ENCODE measurements around the gene SHOC2.
"Not testable (repeated sequence)": the region's sequence is repeated elsewhere in the genome, so short reads cannot be mapped to it uniquely, and the experiment has no call there.

SHOC2 gene

DNA sequence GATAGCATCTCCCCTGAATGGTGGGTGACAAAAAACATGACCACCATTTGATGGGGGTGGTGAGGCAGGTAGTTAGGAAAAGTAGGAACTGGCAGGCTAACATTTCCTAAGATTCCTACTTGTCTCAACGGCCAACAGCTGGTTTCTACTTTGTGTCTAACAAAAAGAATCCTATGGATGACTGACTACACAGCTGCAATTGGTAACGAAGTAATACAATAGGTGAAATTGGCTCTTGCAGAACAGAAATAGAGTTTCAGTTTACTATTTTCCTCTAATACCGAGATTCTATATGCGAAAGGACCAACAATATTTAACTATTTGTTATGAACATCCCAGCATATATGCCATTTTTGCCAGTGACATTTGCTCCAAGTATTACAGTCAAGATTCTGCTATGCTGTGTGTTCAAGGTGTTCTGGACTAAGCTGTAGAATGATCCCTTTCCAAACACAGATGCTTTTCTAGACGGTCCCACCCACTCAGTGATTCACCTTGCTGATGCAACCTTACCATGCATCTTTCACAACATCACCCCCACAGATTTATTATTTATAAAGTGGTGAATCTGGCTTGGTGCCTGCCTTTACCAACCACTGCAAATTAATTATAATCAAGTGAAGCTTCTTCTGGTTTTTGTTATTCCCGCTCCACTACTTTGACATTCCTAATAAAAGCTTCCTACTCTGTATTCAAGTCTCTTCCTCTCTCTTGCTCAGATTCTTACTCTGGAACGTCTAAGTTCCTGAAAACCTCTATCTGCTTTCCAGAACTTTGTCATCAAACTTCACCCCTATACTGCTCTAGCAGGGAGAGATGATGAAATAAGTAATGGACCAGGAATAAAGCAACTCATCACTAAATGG, 17.2 kb upstream of the SHOC2 start:
- DNase-seq, result no peak

DNA sequence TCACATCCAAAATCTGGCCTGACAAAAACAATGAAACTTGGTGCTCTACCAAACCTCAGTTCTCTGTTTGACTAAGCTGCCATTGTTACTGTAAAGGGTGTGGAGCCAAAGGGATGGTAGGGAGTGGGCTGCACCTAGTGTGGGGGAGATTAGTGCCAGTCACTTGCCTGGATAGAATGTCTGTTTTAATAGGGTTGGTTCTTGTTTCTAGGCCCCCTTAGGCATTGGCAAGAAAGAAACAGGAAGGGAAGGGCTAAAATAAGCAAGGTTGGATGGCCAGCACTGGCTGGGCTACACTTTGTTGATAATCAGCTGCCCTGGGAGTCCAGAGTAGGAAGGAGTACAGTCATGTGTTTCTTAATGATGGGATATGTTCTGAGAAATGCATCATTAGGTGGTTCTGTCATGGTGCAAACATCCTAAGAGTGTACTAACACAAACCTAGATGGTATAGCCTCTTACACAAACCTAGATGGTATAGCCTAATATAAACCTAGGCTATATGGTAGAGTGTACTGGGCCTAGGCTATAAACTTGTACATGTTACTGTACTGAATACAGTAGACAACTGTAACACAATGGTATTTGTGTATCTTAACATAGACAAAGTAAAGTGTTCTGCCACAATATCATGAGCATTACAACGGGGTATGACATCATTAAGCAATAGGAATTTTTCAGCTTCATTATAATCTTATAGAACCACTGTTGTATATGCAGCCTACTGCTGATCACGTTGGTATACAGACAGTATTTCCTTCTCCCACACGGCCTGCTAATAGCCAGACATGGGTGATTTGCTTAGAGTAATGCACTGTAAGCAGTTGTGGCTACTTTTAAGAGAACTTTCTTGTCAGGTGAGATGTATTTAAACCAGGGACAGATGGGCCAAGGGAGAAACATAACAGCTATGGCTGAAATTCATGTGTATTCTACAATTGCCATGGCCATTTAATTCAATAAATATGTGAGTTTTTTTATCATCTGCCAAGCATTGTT, 15.8 kb upstream of the SHOC2 start:
- no peak for DNase-seq

DNA sequence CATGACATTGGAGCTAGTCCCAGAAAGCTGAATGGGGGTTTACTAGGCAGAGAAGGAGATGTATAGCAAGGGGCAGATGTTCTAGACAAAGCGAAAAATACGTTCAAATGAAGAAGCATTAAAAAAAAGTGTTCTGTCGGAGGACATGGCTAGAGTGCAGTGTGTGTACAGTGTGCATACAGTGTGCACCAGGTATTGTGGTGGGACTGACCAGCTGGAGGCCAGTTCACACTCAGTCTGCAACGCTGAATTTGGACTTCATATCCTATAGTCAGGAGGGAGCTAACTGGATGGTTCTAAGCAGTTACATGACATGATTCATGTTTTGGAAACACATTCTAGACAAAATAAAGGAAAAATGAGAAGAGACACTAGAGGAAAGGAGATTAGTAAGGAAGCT, 9.3 kb upstream of the SHOC2 start:
- DNase-seq, result no peak

DNA sequence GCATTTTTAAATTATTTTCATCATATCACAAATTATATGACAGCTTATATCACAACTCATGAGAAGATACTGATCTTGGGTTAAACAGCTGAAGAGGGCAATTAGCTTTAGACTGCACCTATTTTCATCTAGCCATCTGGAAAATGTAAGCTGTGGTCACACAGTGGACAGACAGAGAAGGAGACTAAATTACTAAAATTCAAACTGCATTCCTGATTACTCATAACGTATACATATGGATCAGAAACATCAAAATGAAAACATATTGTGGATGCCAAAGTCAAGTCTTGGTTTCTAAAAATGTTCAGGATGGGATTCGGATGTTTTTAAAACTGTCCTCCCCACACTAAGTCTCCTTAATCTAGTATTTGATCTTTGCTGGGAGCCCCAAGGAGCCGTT, 7.0 kb upstream of the SHOC2 start:
- DNase-seq, result no peak

DNA sequence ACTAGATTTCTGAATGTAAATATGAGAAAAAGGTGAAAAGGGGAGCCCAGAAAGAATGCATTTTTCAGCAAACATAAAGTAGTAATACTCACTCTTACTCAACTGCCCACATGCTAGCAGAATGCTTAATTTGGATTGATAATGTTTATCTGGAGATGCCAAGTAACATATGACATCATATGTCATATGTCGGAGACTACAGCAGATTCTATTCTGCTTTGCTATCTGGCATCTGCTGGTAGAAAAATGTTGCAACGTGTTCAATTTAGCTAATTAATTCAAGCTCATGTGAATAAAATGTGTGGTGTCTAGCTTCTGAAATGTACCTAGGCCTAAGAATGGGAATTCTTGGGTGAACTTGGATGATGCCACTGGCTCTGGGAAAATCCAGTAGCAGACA, 5.0 kb upstream of the SHOC2 start:
- no peak for DNase-seq

DNA sequence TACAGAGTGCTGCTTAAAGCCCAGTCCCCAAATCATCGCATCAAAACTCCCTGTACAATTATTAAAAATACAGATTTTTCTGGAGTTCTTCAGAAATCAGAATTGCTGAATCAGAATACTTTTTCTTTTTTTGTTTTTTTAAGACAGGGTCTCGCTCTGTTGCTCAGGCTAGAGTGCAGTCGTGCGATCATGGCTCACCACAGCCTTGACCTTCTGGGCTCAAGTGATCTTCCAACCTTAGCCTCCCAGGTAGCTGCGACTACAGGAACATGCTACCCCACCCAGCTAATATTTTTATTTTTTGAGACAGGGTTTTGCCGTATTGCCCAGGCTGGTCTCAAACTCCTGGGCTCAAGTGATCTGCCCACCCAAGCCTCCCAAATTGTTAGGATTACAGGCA, 4.4 kb upstream of the SHOC2 start:
- DNase-seq, result no peak

DNA sequence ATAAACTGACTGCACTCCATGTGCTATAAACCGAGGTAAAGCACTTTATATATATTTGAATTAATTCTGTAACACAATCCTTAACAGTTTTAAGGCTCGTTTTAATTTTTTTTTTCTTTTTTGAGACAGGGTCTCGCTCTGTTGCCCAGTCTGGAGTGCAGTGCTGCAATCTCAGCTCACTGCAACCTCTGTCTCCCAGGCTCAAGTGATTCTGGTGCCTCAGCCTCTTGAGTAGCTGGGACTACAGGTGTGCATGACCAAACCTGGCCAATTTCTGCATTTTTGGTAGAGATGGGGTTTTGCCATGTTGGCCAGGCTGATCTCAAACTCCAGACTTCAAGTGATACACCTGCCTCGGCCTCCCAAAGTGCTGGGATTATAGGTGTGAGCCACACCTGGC, 3.8 kb upstream of the SHOC2 start:
- DNase-seq, result not testable (repeated sequence)

DNA sequence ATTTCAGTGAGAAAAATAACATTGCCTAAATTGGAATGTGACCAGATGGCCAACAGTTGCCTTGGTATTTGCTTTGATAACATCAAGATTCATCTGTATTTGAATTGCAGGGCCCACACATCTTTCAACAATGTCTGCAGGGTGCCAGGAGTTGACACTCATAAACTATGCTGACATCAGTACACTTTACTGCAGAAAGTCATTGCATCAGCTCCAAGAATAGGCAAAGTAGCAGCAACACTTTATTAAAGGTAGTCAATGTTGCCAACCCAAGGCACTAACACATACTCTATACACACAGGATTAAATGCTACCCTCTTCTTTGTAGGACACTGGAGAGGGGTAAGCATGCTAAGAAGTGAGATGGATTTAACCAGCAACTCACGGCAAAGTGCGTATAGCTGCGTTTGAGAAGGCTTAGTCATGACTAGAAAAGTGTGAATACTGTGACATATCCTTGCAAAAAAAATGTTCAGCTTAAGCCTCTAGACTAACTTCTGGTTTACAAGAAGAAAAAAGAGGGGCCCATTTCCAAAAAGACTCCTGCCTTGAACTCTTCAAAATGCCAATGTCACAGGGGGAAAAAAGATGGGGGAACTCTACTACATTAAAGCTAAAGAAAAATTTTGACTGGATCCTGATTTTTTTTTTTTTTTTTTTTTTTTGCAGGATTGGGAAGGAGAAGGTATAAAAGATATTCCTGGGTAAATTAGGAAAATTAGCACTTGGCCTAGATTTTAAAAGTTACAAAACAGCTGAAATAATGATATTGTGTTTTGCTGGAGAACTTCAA, 2.7 kb upstream of the SHOC2 start:
- no peak for DNase-seq

DNA sequence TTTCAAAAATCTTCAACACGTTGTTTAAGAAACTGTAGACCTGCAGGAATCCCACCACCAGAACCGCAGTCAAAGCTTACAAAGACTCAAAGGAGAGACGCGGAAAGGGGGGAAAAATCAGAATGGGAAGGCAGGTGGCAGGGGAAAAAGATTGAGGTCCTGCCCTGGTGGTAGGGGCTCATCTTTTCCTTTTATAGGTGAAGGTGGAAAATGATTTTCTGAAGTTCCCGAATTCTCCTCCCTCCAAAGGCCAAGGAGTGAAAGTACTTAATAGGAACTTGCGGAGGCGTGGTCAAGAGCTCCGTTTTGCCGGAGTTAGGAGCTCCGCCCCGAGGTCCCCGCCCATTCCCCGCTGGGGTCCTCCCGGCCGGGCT, 1.1 kb upstream of the SHOC2 start:
- peak; percentile 68 for DNase-seq

DNA sequence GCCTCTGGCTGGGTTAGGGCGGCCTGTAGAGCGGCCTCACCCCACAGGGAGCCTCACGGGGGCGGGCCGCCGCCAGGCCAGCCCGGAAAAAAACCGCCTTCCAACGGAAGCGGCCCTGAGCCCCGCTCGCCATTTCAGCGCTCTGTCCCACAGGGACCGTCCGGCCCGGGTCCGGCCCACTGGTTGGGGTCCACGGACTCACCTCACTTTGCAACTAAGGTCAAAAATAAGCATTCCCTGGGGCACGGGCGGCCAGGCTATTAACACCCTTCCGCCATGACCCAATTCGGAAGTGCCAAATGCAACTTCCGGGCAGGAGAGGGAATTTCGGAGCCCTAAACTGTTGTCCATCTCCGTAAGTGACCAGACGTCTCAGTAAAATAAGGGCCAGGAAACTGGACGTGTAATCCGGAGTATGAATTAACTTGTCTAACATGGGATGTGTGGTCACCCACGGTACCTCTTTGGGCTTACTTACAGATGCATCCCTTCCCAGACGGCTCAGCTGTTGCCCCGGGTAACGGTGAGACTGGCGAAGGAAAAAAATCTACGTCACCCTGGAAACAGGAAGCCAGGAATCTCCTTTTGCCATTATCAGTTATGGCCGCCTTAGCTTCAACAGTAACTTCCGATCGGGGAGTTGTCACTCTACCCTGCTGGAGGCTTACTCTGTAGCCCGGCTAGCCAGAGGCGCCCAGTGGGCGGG, 608 bp upstream of the SHOC2 start, which contains the start of gene BBIP1:
Gene BBIP1 (minus strand): TSS at position 538 of the 706 bp plus-strand sequence. CDS start 1,023 bp downstream, outside the sequence.
- peak; percentile 88 for DNase-seq

DNA sequence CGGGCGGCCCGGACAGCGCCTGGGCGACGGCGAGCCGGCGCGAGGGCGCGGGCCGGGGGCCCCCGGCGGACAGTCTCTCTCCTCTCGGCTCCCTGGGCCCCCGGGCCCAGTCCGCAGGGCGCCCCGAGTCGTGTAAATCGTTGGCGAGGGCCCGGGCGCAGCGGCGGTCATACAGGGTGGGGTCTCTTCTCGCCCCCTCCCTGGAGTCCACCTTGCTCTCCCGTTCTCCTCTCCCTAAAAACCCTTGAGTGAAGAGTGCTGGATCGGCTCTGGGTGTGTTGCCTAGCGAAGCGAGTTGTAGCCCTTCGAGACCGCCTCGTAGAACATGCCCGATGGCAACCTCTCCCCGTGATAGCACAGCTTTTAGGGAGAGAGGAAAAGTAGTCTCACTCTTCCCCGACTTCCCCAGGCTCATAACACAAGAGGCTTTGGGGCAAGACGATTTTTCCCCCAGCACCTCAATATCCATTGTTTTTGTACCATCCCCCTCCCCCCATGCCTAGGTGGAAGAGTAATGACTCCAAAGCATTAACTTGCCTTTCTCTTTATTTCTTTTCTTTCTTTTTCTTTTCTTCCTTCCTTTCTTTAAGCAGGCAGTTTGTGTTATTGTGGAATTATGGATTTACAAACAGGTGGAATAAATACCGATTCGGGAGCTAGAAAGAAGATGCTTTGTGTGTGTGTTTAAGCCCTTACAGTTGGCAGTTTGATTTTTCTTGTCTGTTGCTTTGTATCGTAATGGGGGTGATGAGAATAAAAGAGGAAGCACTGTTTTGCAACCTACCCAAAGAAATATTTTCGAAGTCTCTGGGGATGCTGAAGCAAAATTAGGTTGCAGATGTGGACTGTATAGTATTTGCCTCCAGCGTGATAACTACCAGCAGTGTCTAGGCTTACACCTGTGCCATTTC, 822 bp downstream of the SHOC2 start:
- DNase-seq, result peak; percentile 21

DNA sequence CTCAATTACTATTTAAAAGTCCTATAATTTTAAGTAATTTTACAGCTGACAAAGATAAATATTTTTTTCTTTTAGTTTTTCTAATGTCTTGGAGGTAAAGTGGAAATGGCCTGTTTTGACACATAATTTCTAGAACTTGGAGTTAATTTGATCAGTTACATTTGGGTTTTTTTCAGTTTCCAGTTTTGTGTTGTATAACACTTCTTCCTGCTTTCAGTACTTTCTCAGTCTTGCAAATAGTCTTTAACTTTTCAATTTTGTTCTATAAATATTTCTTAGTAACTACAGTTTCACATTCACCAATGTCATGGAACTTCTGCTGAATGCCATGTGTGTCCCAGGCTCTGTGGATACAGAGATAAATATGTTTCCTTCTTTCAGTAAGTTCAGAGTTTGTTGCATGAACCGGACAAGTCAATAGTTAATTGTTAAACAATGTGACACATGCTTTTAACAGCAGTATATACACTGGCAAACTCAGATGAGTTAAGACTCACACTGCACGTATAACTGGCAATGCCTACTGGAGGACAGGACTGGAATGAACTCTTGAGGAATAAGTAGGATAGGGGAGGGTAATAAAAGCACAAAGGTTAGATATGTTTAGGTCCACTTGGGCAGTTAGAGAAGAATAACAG, 4.6 kb downstream of the SHOC2 start:
- DNase-seq, result no peak

DNA sequence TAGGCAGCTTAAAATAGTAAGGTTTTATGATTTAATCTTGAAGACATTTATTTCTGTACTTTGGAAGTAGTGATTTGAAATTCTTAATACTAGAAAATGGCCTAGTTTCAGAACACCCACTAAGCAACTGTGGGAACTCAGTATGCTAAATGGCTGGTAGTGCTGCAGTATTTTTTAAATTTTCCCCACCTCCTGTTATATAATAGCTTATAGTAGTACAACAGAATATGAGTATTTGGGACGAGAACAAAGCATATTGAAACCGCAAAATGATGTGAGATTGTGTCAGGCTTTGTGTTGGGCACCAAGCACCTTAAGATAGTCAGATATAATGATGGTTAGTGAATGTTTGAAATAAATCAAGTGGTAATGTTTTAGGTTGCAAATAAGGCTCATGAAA, 8.1 kb downstream of the SHOC2 start:
- DNase-seq, result no peak

DNA sequence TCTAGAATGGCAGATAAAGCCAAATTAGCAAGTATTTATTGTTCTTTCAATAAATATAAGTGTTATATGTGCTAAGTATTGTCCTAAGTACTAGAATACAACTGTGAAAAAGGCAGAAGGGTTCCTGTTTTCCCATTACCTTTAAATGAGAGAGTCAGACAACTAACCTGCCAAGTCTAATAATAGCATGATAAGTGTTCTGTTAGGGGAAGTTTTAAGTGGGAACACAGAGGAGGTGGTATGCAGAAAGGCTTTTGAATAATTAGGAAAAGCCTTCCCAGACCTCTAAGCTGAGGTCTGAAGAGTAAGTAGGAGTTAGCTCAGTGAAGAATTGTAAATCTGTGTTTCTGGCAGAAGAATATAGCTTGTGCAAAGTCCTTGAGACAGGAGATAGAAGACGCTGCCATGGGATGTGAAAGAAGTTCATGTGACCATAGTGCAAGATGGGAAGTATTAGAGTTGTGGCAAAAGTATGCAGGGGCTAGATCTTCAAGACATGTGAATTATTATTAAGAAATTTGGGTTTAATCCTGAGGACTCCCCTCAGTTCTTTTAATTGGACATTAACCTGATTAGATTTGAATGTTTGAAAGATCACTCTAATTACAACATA, 12.5 kb downstream of the SHOC2 start:
- no peak for DNase-seq

DNA sequence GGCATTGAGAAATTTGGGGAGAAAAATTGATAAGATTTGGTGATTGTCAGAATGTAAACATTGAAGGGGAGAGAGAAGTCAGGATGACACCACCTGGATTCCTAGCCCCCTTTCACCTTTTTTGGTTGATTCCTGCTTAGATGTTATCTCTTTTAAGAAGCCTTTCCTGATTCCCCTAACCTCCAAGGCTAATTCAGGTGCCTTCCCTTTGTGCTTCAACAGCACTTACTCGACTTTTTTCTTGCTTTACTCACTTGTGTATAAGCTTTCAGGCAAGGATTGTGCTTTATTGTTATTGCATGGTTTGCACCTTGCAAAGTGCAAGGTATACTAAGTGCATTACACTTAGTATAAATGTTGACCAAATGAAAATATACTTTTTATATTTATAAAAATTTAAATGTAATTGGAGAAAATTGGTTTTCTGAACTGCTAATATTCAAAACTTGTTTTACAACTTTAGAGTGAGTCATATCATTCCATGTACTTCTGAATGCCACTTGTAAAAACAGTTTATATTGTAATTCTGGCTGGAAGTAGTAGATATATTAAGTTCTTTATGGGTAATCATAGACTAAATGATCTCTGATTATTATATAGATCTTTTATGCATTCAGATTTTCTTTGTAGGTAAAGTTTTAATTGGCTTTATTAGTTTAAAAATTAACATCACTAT, 13.2 kb downstream of the SHOC2 start:
- DNase-seq, result no peak

DNA sequence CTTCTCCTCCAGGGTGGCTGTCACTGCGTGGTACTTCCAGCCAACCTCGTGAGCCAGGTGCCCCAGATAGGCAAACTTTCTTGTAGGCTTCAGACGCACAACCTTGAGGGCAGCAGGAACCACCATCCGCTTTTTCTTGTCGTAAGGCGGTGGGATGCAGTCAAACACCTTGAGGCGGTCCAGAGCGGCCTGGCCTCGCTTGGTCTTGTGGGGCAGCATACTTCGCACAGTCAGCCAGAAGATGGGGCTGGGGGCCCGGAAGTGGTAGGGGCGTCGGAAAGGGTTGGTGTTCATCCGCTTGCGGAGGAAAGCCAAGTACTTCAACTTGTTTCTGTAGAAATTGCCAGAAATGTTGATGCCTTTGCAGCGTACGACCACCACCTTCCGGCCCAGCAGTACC, 17.4 kb downstream of the SHOC2 start:
- DNase-seq, result no peak

DNA sequence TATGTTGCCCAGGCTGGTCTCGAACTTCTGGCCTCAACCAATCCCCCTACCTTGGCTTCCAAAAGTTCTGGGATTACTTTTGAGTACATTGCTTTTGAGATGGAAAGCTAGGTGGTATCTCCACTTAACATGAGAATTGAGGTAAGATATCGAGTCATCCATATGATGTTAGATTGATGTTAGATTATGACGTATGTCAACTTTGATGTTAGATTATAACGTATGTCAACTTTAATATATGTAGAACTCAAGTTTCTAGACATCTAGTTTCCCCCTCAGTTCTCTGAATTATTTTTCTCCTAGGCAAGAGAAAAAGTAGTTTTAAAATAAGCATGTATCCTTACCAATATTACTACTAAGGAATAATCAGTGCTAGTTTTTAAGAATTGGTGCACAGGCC, 20.0 kb downstream of the SHOC2 start:
- no peak for DNase-seq

DNA sequence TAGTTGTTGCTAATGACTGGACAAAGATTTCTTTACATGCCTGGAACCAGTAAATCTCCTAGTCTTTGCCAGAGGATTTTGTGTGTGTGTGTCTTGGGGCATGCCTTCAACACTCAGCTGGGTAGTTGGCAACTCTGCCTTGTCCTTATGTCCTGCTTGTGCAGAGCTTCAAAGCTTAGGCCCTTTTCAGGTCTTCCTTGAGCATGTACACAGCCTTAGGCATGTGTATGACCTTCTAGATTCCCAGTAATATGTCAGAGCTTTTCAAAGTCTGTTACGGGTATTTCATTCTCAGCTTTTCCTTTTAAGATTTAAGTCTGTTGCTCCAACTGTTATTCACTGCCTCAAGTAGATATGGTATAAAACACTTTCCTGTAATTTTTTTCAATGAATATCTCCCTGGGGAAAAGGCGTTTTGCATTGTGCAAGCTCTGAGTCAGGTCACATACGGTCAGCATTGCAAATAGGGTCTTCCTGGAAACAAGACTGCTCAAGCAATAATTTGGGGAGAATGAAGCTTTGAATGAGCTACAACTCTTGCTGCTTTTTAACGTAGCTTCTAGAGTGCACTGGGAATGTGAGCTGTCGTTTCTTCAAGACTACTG, 25.5 kb downstream of the SHOC2 start:
- no peak for DNase-seq

DNA sequence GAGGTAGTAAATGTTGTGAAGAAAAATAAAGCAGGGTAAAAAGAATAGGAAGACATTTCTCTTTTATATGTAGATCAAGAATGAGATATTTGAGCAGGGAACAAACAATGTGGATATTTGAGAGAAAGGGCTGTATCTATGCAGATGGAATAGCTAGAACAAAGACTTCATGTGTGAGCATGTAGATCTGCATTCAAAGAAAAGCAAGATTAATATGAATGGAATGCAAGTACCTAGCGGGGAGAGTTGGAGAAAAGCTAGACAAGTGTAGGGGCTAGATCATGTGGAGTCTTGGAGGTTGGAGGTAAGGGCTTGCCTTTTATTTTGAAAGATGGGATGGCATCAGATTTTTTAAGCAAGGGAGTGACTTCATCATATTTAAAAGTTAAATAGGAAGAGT, 27.1 kb downstream of the SHOC2 start:
- no peak for DNase-seq

All from NCI-H2227 treated with DMSO at 0.1 percent for 48 hours (cell line).